Medulla oblongata (tissue), 1 donor: ENCODE data around the gene TBL3.
"Not testable (repeated sequence)": the region's sequence is repeated elsewhere in the genome, so short reads cannot be mapped to it uniquely, and the experiment has no call there.

Source experiments
- DNase-seq: peaks from one replicate; pipeline ENCODE4 v3.0.0-alpha.2; 2015; ENCODE audit errors: extremely low spot score

TBL3 gene

DNA sequence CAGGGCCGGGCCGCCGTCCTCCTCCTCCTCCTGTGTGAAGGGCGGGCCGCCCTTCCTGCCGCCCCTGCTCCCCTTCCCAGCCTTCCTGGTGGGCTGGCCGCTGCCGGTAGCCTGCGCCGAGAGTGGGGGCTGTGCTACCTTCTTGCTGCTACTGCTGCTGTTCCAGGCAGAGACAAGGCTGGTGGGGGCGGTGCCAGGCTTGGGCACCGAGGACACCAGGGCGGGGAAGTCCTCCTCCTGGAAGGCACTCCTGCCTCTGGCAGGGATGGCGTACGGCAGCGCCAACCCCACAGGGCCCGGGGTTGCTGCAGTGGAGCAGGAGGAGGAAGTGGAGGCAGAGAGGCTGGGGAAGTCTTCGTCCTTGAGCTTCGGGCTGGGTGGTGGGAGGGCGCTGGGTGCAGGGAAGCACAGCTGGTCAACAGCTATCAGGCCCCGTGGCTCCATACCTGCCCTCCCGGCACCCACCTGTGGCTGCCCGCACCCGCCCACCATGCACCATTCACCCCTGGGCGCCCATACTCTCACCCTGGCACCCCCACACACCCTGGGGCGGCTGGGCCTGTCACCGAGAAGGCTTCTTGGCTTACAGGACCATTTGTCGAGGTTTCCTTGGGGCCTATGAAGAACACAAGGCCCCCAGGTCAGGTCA lies 28.1 kb downstream of the TBL3 start:
- DNase-seq, result no peak

GRCh38 chr16:2001035-2001434 lies 29.2 kb downstream of the TBL3 start:
- DNase-seq, result no peak

DNA sequence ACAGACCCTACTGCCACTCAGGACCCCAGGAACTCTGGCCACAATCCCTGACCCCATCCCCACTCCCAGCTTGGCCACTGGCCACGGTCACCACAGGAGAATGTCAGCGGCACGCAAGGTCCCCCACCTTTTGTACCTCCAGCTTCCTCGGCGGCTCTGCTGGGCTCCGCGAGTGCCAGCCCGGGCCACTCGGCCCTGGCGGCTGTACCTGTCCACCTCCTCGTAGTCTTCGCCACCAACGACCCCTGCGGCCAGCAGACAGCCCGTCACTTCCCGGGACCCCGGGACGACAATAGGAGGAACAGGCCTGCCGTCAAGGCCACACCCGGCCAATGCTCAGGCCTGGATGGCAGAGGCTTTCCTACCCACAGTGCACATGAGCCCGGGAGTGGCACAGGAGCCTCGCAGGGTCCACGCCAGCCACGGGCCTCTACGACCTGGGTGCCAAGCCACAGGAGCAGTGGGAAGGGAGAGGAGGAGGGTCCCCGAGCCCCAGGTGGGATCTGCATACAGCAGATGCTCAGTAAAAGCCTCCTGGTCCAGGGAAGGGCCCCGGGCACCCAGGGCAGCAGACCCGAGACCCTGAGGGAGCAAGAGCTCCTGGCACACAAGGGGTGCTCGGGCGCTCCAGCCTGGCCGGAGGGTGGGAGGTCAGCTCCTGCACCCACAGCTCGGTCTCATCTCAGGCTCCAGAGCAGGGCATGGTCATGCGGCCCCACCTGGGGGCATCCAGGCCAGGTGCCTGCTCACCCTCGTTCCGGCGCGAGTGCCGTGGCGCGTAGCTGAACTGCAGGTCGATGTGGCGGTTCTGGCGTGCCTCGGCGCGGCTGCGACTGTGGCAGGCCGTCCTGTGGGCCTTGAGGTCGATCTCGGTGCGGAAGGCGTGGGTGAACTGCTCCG lies 29.9 kb downstream of the TBL3 start:
- no peak for DNase-seq

- no peak for DNase-seq
These were observed 30.8 kb downstream of the TBL3 start for GRCh38 chr16:2002406-2003230.

- DNase-seq, result no peak
These were observed 31.5 kb downstream of the TBL3 start for GRCh38 chr16:2003231-2003826.

- peak; percentile 82 for DNase-seq
These were observed 32.2 kb downstream of the TBL3 start for GRCh38 chr16:2003827-2004641.

GRCh38 chr16:2004795-2005517 lies 33.1 kb downstream of the TBL3 start:
- DNase-seq, result no peak

DNA sequence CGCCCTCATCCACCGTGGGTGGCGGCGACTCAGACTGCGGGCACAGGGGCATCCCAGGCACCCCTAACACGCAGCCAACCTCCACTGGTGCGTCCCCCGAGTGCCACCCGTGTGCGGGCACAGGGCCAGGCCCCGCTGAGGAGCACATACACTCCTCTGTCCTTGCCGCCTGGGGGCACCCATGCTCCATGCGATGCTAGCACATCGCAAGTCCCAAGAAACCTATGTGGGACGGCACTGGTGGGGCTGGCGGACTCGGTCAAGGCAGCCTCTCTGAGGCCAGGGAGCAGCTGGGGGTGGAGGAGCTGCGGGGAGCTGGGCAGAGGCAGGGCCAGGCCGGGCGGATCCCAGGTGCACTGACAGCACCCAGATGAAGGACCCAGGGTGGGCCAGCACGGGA lies 33.8 kb downstream of the TBL3 start:
- no peak for DNase-seq

GRCh38 chr16:2006317-2006716 lies 34.5 kb downstream of the TBL3 start:
- DNase-seq, result no peak

- no peak for DNase-seq
These were observed 35.4 kb downstream of the TBL3 start for GRCh38 chr16:2007081-2007836.

- no peak for DNase-seq
These were observed 36.2 kb downstream of the TBL3 start for GRCh38 chr16:2008009-2008526.

DNA sequence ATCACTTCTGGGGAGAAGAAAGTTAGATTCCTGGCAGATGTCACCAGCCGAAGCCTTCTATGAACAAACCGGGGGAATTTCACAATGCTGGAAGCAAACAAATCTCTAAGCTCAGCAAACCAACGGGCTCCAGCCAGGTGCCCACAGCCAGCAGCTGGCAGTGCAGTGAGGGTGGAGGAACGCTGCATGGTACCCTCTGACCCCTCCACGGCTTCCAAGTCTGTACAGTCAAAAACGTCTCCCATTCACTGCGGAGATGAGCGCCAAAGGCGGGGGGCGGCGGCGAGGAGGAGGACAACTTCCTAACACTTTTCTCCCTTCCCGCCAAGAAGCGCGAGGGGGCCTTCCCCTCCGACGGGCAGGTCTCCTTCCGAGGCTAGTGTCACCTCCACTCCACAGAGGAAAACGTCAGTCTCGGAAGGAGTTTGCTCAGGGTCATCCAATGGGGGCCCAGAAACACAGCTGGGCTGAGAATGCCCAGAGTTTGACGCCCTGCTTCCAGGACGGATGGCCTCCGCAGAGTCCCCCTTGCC lies 36.8 kb downstream of the TBL3 start:
- no peak for DNase-seq

- no peak for DNase-seq
These were observed 37.4 kb downstream of the TBL3 start for GRCh38 chr16:2009164-2009711.

GRCh38 chr16:2009791-2010510 lies 38.1 kb downstream of the TBL3 start, which contains the start of gene ZNF598:
TSS of gene ZNF598 (minus strand) at chr16:2009821.
- peak; percentile 92 for DNase-seq

DNA sequence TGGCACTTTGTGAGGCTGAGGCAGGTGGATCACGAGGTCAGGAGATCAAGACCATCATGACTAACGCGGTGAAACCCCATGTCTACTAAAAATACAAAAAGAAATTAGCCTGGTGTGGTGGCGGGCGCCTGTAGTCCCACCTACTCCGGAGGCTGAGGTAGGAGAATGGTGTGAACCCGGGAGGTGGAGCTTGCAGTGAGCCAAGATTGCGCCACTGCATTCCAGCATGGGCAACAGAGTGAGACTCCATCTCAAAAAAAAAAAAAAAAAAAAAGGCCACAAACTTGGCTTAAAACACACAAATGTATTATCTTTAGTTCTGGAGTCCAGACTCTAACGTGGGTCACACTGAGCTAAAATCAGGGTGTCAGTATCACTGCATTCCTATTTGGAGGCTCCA lies 39.9 kb downstream of the TBL3 start:
- DNase-seq, result not testable (repeated sequence)

GRCh38 chr16:2013527-2013926 lies 41.7 kb downstream of the TBL3 start:
- DNase-seq, result no peak

- DNase-seq, result no peak
These were observed 43.5 kb downstream of the TBL3 start for GRCh38 chr16:2015117-2015946.
